Sigmoid colon (tissue), 7 donors: ENCODE measurements around the gene KCNJ11. TPM values are rescaled to one million over a fixed set of nuclear protein-coding genes. Genes with fewer than 3 reads are reported as not detected.

Source experiments
- DNase-seq: peaks from one replicate; pipeline ENCODE4 v3.0.0-alpha.2; 2019
- H3K27ac ChIP-seq, 4 donors: fragments of 200-600 bp; sonication (generic); one replicate each; pipeline ENCODE4 v1.5.1; 2016 to 2019; ENCODE audit warnings: mild to moderate bottlenecking in 1 of 4
- H3K27me3 ChIP-seq, 3 donors: fragments of 200-600 bp; sonication (generic); one replicate each; pipeline ENCODE4 v1.5.1; 2019; ENCODE audit warnings: mild to moderate bottlenecking in 1 of 3
- H3K36me3 ChIP-seq, 4 donors: fragments of 200-600 bp; sonication (generic); one replicate each; pipeline ENCODE4 v1.5.1; 2016 to 2019
- H3K4me1 ChIP-seq, 4 donors: fragments of 200-600 bp; sonication (generic); one replicate each; pipeline ENCODE4 v1.5.1; 2017 to 2019
- H3K4me3 ChIP-seq, 4 donors: fragments of 200-600 bp; sonication (generic); one replicate each; pipeline ENCODE4 v1.5.1; 2017 to 2019; ENCODE audit warnings: mild to moderate bottlenecking in 2 of 4, moderate library complexity in 1 of 4
- H3K9me3 ChIP-seq, 4 donors: fragments of 200-600 bp in 3 of 4; sonication (generic) in 3 of 4; one replicate each; pipeline versions ENCODE4 v1.5.1 to v1.6.1; 2013 to 2019
- CTCF ChIP-seq, 4 experiments: fragments of 450-650 bp in 3 of 4; fragments of 200-600 bp in 1 of 4; IDR thresholded peaks; one replicate each; pipeline ENCODE4 v1.5.1; 2016 to 2019; ENCODE audit warnings: antibody characterized with exemption in 4 of 4, mild to moderate bottlenecking in 3 of 4, moderate library complexity in 2 of 4
- EP300 ChIP-seq, 4 donors: sonication (generic); formaldehyde crosslinking; IDR thresholded peaks; one replicate each; pipeline ENCODE4 v1.6.1; 2017; ENCODE audit warnings: antibody characterized with exemption in 4 of 4
- POLR2A ChIP-seq, 2 donors: fragments of 450-650 bp; IDR thresholded peaks; one replicate each; pipeline ENCODE4 v1.6.1; 2016; ENCODE audit warnings: antibody characterized with exemption in 2 of 2, mild to moderate bottlenecking in 2 of 2, moderate library complexity in 2 of 2
- POLR2AphosphoS5 ChIP-seq, 4 donors: sonication (generic); formaldehyde crosslinking; IDR thresholded peaks; one replicate each; pipeline ENCODE4 v1.6.1; 2017; ENCODE audit warnings: antibody characterized with exemption in 4 of 4
- WGBS, 2 donors: extraction: QIAGEN DNeasy Blood & Tissue Kit; methylation state at CpG; one replicate each; pipeline ENCODE4 v1.1.7; 2013; 5-methylcytosine and 5-hydroxymethylcytosine counted together
- intact Hi-C: fragments of 100-400 bp; cut with DNase I; formaldehyde crosslinking; loops from one replicate; pipeline ENCODE4 v1.15.1; 2023
- polyA plus RNA-seq, 3 donors: library from polyadenylated mRNA; stranded (reverse); fragments of 200-250 nt; gene quantifications; one replicate each; pipeline ENCODE4 v1.2.3, GENCODE V29; 2013
- total RNA-seq, 4 donors: library from RNA; depleted of rRNA; stranded (reverse); fragments of >200 nt; gene quantifications; one replicate each; pipeline ENCODE4 v1.1.0, GENCODE V29; 2016
- donor health status: healthy with polysubstance abuse.
- donor health status: Bipolar disorder and iron deficiency.
- donor health status: healthy.

The KCNJ11 gene
- total and polyA plus RNA-seq, 7 donors, result 0.16 to 1.6 (median 0.60) TPM

GRCh38 chr11:17385926-17386325 lies 2.5 kb downstream of the KCNJ11 start:
- Histone ChIP-seq H3K9me3 (no peaks in the 10 kb centered on the region), H3K27me3 (no peaks in the 10 kb centered on the region), H3K27ac (peak overlapping the region in 2 of 4 donors; percentile 32 to 70), H3K4me1 (peaks cover 0 to 18% (median 8%) of the 10 kb centered on the region in 4 donors), H3K4me3 (no peak overlapping the region), H3K36me3 (no peaks in the 10 kb centered on the region)
- intact Hi-C loops, result no loop called here
- TF ChIP-seq EP300 (IDR thresholded peaks at IDR 0.05) (no peak), POLR2A (IDR thresholded peaks at IDR 0.05) (no peak), POLR2AphosphoS5 (IDR thresholded peaks at IDR 0.05) (no peak), CTCF (IDR thresholded peaks at IDR 0.05) (no peak)
- WGBS, 2 donors, result 85 to 86% methylated on average over 6 of the region's 6 CpGs
- DNase-seq, result no peak

GRCh38 chr11:17385492-17385891 lies 3.0 kb downstream of the KCNJ11 start:
- Histone ChIP-seq H3K36me3 (no peaks in the 10 kb centered on the region), H3K9me3 (no peaks in the 10 kb centered on the region), H3K27me3 (no peaks in the 10 kb centered on the region), H3K27ac (peak overlapping the region in 1 of 4 donors; percentile 70), H3K4me3 (no peak overlapping the region), H3K4me1 (peaks cover 0 to 18% (median 8%) of the 10 kb centered on the region in 4 donors)
- no peak for DNase-seq
- intact Hi-C loops, result no loop called here
- WGBS, 2 donors, result 86 to 87% methylated on average over 5 of the region's 5 CpGs
- TF ChIP-seq CTCF (IDR thresholded peaks at IDR 0.05) (no peak), POLR2AphosphoS5 (IDR thresholded peaks at IDR 0.05) (no peak), POLR2A (IDR thresholded peaks at IDR 0.05) (no peak), EP300 (IDR thresholded peaks at IDR 0.05) (no peak)

- DNase-seq, result peak; percentile 88
These were observed 4.4 kb downstream of the KCNJ11 start for GRCh38 chr11:17384002-17384511.

GRCh38 chr11:17383461-17383860 lies 5.0 kb downstream of the KCNJ11 start:
- intact Hi-C loops, result no loop called here
- no peaks in the 10 kb centered on the region for H3K36me3 ChIP-seq
- peaks cover 0 to 10% (median under 1%) of the 10 kb centered on the region in 4 donors for H3K4me1 ChIP-seq
- H3K27me3 ChIP-seq, result no peaks in the 10 kb centered on the region
- H3K9me3 ChIP-seq, result no peaks in the 10 kb centered on the region
- TF ChIP-seq POLR2A (IDR thresholded peaks at IDR 0.05), result no peak
- no peak for TF ChIP-seq EP300 (IDR thresholded peaks at IDR 0.05)
- TF ChIP-seq POLR2AphosphoS5 (IDR thresholded peaks at IDR 0.05), result no peak
- no peak for TF ChIP-seq CTCF (IDR thresholded peaks at IDR 0.05)
- H3K4me3 ChIP-seq, result no peak overlapping the region
- no peak for DNase-seq
- 90% methylated on average over 1 of the region's 1 CpG for WGBS, 2 donors
- no peak overlapping the region for H3K27ac ChIP-seq

More at GRCh38 chr11:17384002-17384511, 4.4 kb downstream of the KCNJ11 start:
- H3K9me3 ChIP-seq, result no peaks in the 10 kb centered on the region
- H3K27me3 ChIP-seq, result no peaks in the 10 kb centered on the region
- no peak overlapping the region for H3K4me3 ChIP-seq
- peak; percentile 47 to 88 (median 84) for TF ChIP-seq CTCF (IDR thresholded peaks at IDR 0.05)
- TF ChIP-seq POLR2AphosphoS5 (IDR thresholded peaks at IDR 0.05), result no peak
- TF ChIP-seq POLR2A (IDR thresholded peaks at IDR 0.05), result no peak
- no peak for TF ChIP-seq EP300 (IDR thresholded peaks at IDR 0.05)
- H3K27ac ChIP-seq, result no peak overlapping the region
- 50% methylated on average over 6 of the region's 6 CpGs for WGBS, 2 donors
- intact Hi-C loops, result loop anchor here (1.0 kb wide), 2 partner anchors 120 to 144 kb away; no protein-coding TSS in a partner anchor
- no peaks in the 10 kb centered on the region for H3K36me3 ChIP-seq
- peaks cover 0 to 13% (median 5%) of the 10 kb centered on the region in 4 donors for H3K4me1 ChIP-seq
